ENCODE measurements around the gene SEMA3F. TPM values are rescaled to one million over a fixed set of nuclear protein-coding genes. Genes with fewer than 3 reads are reported as not detected.
A peak's percentile ranks its signal among the peaks of the same experiment; 100 is the strongest.

SEMA3F gene
- total and polyA plus RNA-seq, 8 donors: 26.0 to 56.2 (median 46.7) TPM

GRCh38 chr3:50235716-50236483 lies 80.8 kb downstream of the SEMA3F start, which contains the start of gene GNAI2:
Gene GNAI2 (plus strand): TSS chr3:50236204. CDS start chr3:50236336, 132 bp downstream.
- Histone ChIP-seq H3K36me3 (peaks cover 0 to 24% of the 10 kb centered on the region in 2 donors), H3K27me3 (no peaks in the 10 kb centered on the region), H3K27ac (peak within 1 kb of the TSS; percentile 92 to 98), H3K4me1 (peaks cover 15 to 57% of the 10 kb centered on the region in 2 donors), H3K4me3 (peak within 1 kb of the TSS; percentile 89 to 94), H3K9me3 (no peaks in the 10 kb centered on the region)
- TF ChIP-seq CTCF (IDR thresholded peaks at IDR 0.05): no peak
- peak; percentile 91 for ATAC-seq
- peak; percentile 97 to 100 (median 99) for DNase-seq
- intact Hi-C loops (cut with DNase I): no loop called here

GRCh38 chr3:50236484-50237132 lies 81.5 kb downstream of the SEMA3F start:
- Histone ChIP-seq H3K27me3 (no peaks in the 10 kb centered on the region), H3K36me3 (peaks cover 0 to 32% of the 10 kb centered on the region in 2 donors), H3K27ac (peak overlapping the region; percentile 92 to 98), H3K4me3 (peak overlapping the region; percentile 89 to 94), H3K4me1 (peaks cover 22 to 61% of the 10 kb centered on the region in 2 donors), H3K9me3 (no peaks in the 10 kb centered on the region)
- intact Hi-C loops (cut with DNase I): no loop called here
- TF ChIP-seq CTCF (IDR thresholded peaks at IDR 0.05): no peak
- DNase-seq (no peak), ATAC-seq (no peak)

- Histone ChIP-seq H3K27me3 (no peaks in the 10 kb centered on the region), H3K36me3 (peaks cover 0 to 34% of the 10 kb centered on the region in 2 donors), H3K9me3 (no peaks in the 10 kb centered on the region), H3K4me1 (peaks cover 28 to 66% of the 10 kb centered on the region in 2 donors), H3K27ac (peak overlapping the region; percentile 92 to 98), H3K4me3 (peak overlapping the region; percentile 89 to 94)
- ATAC-seq (peak; percentile 2), DNase-seq (peak in 1 of 4 donors; percentile 83)
- TF ChIP-seq CTCF (IDR thresholded peaks at IDR 0.05): no peak
- intact Hi-C loops (cut with DNase I): no loop called here
Observed at GRCh38 chr3:50237133-50237651, 82.1 kb downstream of the SEMA3F start.

- DNase-seq: peak; percentile 65 to 98 (median 89)
- intact Hi-C loops (cut with DNase I): no loop called here
Observed at GRCh38 chr3:50237754-50238548, 82.8 kb downstream of the SEMA3F start.

More at GRCh38 chr3:50237754-50238548, 82.8 kb downstream of the SEMA3F start:
- no peak for TF ChIP-seq CTCF (IDR thresholded peaks at IDR 0.05)
- H3K9me3 ChIP-seq: no peaks in the 10 kb centered on the region
- peak overlapping the region; percentile 92 to 98 for H3K27ac ChIP-seq
- H3K4me1 ChIP-seq: peaks cover 32 to 74% of the 10 kb centered on the region in 2 donors
- peaks cover 0 to 34% of the 10 kb centered on the region in 2 donors for H3K36me3 ChIP-seq
- ATAC-seq: peak; percentile 61
- peak overlapping the region; percentile 89 to 94 for H3K4me3 ChIP-seq
- no peaks in the 10 kb centered on the region for H3K27me3 ChIP-seq

Measured in left lung (tissue), 10 donors.